Activated B cell treated with CpG ODN at 0.5 μM for 24 hours (primary cell): ENCODE data around the gene LRFN3. TPM values are rescaled to one million over a fixed set of nuclear protein-coding genes. Genes with fewer than 3 reads are reported as not detected.

Experiments
- ATAC-seq: fragments of 200-7000 bp; cut with Tn5 transposase; one replicate; pipeline ENCODE4 v1.10.0; 2021; ENCODE audit warnings: low read depth, mild to moderate bottlenecking, moderate library complexity
- CTCF ChIA-PET: fragments of 350-600 bp; sonication (Branson Sonifier 250); formaldehyde crosslinking; loops from one replicate; lab custom pipeline; 2021; ENCODE audit warnings: antibody characterized with exemption; lab: Charles Lee
- POLR2A ChIA-PET: fragments of 350-600 bp; sonication (Branson Sonifier 250); formaldehyde crosslinking; loops from one replicate; lab custom pipeline; 2021; ENCODE audit warnings: antibody characterized with exemption; lab: Charles Lee
- DNase-seq: peaks from one replicate; pipeline ENCODE4 v3.0.0; 2022
- H3K27ac Mint-ChIP-seq: one replicate; pipeline ENCODE4 v1.8.0; 2020; ENCODE audit warnings: mixed read lengths
- H3K27me3 Mint-ChIP-seq: one replicate; pipeline ENCODE4 v1.8.0; 2021; ENCODE audit warnings: mixed read lengths
- H3K36me3 Mint-ChIP-seq: one replicate; pipeline ENCODE4 v1.8.0; 2021; ENCODE audit warnings: low read depth, mixed read lengths
- H3K4me1 Mint-ChIP-seq: one replicate; pipeline ENCODE4 v1.8.0; 2021; ENCODE audit warnings: mixed read lengths
- H3K4me3 Mint-ChIP-seq: one replicate; pipeline ENCODE4 v1.8.0; 2020; ENCODE audit warnings: mild to moderate bottlenecking, mixed read lengths
- H3K9me3 Mint-ChIP-seq: one replicate; pipeline ENCODE4 v1.8.0; 2020; ENCODE audit warnings: mixed read lengths
- intact Hi-C: fragments of 100-400 bp; cut with micrococcal nuclease; formaldehyde crosslinking; loops from one replicate; pipeline ENCODE4 v1.15.1; 2024
- total RNA-seq: library from RNA; stranded (reverse); gene quantifications from 2 replicates; pipeline ENCODE4 v1.2.3, GENCODE V29; 2022
- TF ChIP-seq, protein P1 (sequence below): fragments of 200-600 bp; IDR thresholded peaks from one replicate; pipeline ENCODE4 v1.8.0; 2022; ENCODE audit warnings: antibody characterized with exemption, mild to moderate bottlenecking

Gene LRFN3
- total RNA-seq, 1 donor from 2014 or later = 1.8 TPM

DNA sequence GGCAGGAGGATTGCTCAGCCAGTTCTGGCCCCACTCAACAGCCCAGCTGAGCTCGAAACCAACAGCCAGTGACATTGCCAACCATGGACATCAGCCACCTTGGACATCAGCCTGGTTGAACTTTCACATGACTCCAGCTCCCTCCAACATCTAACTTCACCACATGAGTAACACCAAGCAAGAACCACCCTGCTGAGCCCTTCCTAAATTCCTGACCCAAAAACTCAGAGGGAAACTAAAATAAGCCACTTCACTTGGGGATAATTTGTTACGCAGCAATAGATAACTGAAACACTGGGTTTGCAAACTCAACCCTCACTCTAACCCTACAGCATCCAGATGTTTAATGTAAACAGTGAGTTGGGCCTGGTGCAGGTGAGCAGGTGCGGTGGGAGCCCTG, 10.7 kb upstream of the LRFN3 start:
- ChIA-PET POLR2A (no interaction called here), CTCF (interaction anchor here (2.2 kb wide), 1 partner anchor 42 kb away, joined by 10 read pairs; no protein-coding TSS in a partner anchor)
- H3K4me3 Mint-ChIP-seq = no peak overlapping the region
- H3K4me1 Mint-ChIP-seq = peaks cover 34% of the 10 kb centered on the region
- ATAC-seq (no peak), DNase-seq (no peak)
- intact Hi-C loops = no loop called here
- no peaks in the 10 kb centered on the region for H3K27me3 Mint-ChIP-seq
- no peak overlapping the region for H3K27ac Mint-ChIP-seq
- H3K9me3 Mint-ChIP-seq = peaks cover 4% of the 10 kb centered on the region
- TF ChIP-seq, protein P1, sequence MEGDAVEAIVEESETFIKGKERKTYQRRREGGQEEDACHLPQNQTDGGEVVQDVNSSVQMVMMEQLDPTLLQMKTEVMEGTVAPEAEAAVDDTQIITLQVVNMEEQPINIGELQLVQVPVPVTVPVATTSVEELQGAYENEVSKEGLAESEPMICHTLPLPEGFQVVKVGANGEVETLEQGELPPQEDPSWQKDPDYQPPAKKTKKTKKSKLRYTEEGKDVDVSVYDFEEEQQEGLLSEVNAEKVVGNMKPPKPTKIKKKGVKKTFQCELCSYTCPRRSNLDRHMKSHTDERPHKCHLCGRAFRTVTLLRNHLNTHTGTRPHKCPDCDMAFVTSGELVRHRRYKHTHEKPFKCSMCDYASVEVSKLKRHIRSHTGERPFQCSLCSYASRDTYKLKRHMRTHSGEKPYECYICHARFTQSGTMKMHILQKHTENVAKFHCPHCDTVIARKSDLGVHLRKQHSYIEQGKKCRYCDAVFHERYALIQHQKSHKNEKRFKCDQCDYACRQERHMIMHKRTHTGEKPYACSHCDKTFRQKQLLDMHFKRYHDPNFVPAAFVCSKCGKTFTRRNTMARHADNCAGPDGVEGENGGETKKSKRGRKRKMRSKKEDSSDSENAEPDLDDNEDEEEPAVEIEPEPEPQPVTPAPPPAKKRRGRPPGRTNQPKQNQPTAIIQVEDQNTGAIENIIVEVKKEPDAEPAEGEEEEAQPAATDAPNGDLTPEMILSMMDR = no peak
- peaks cover 2% of the 10 kb centered on the region for H3K36me3 Mint-ChIP-seq

DNA sequence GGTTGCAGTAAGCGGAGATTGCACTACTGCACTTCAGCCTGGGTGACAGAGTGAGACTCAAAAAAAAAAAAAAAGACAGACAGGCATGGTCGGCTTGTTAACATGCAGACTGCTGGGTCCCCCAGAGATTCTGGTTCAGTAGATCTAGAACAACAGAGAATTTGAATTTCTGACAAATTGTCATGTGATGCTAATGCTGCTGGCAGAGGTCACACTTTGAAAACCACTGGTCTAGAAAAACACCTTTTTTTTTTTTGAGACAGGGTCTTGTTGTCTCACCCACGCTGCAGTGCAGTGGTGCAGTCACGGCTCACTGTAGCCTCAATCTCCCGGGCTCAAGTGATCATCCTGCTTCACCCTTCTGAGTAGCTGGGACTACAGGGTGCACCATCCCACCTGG, 7.7 kb upstream of the LRFN3 start:
- Mint-ChIP-seq H3K4me1 (peaks cover 46% of the 10 kb centered on the region), H3K4me3 (peak overlapping the region; percentile 59), H3K27ac (peak overlapping the region; percentile 91), H3K36me3 (peaks cover 2% of the 10 kb centered on the region), H3K27me3 (no peaks in the 10 kb centered on the region), H3K9me3 (peaks cover 4% of the 10 kb centered on the region)
- DNase-seq (no peak), ATAC-seq (peak; percentile 35)
- CTCF ChIA-PET = interaction anchor here (2.2 kb wide), 1 partner anchor 46 kb away, joined by 14 read pairs; no protein-coding TSS in a partner anchor
- TF ChIP-seq, protein P1 = no peak
- POLR2A ChIA-PET = interaction anchor here (0.7 to 4.8 kb wide), 9 partner anchors 12 to 126 kb away, joined by 3 to 60 read pairs (median 9); partner anchors contain the start of genes HCST, NFKBID and THAP8
- intact Hi-C loops = loop anchor here (1.0 kb wide), 1 partner anchor 15 kb away; no protein-coding TSS in a partner anchor

DNA sequence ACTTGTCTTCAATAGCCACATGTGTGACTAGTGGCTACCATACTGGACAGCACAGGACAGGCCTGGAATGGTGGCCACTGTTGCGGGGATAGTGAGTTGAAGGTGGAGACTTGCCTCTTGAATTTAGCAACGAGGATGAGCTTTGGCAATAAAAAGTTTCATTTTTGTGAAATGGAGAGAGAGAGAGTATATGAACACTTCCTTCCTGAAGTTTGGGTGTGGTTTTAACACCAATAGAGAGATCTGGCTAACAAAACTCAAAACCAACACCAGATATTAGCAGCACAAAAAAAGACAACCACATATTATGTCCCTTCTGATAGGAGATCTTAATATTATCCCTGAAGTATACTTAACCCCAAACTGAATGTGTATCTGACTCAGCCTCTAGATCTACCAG, 6.3 kb upstream of the LRFN3 start:
- intact Hi-C loops = loop anchor here (2.0 to 10.0 kb wide), 2 partner anchors 185 kb away; partner anchors contain the start of genes OVOL3, POLR2I, PSENEN and TBCB
- no peak for ATAC-seq
- H3K36me3 Mint-ChIP-seq = peaks cover 2% of the 10 kb centered on the region
- POLR2A ChIA-PET = interaction anchor here (0.5 to 4.8 kb wide), 7 partner anchors 21 to 185 kb away, joined by 5 to 60 read pairs (median 10); partner anchors contain the start of genes HCST, NFKBID, PSENEN and U2AF1L4
- peak overlapping the region; percentile 87 for H3K27ac Mint-ChIP-seq
- peaks cover 46% of the 10 kb centered on the region for H3K4me1 Mint-ChIP-seq
- peak overlapping the region; percentile 48 for H3K4me3 Mint-ChIP-seq
- no peaks in the 10 kb centered on the region for H3K27me3 Mint-ChIP-seq
- no peak for DNase-seq
- CTCF ChIA-PET = interaction anchor here (2.2 kb wide), 1 partner anchor 48 kb away, joined by 14 read pairs; no protein-coding TSS in a partner anchor
- peaks cover 4% of the 10 kb centered on the region for H3K9me3 Mint-ChIP-seq
- TF ChIP-seq, protein P1 = no peak

DNA sequence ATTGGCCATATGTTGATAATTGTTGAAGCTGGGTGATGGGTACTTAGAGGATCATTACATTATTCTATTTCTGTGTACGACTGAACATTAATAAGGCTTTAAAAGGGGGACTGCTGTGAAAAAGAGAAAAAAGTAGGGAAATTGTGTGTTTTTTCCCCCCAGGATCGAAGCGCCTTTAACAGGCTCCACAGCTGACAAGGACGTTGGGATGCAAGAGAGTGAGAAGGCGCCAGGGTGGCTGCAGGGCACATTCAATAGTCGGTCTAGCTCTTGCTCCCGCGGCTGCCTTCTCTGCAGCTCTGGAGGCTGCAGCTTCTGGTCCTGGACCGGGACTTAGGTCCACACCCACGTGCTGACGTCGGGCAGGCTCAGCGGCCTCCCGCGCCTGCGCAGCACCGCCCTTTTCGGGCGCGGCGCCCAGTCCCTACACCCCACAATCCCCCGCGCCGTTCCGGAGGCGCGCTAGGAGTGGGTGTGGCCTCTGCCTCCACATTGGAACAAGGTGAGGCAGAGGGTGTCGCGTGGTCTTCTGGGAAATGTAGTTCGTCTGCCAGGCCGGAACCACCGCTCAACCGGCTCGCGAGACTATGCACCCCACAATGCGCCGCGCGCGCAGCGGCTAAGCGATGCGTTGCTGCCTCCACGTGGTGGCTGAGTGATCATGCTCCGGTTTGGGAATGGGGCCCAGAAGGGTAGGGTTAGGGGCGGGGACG, 4.9 kb upstream of the LRFN3 start:
- Mint-ChIP-seq H3K36me3 (no peaks in the 10 kb centered on the region), H3K27ac (peak overlapping the region; percentile 87), H3K27me3 (peaks cover 4% of the 10 kb centered on the region), H3K9me3 (no peaks in the 10 kb centered on the region), H3K4me1 (peaks cover 48% of the 10 kb centered on the region), H3K4me3 (peak overlapping the region; percentile 72)
- intact Hi-C loops = loop anchor here (1.0 to 10.0 kb wide), 11 partner anchors 32 to 386 kb away; partner anchors contain the start of genes ALKBH6, ARHGAP33, LIN37 and OVOL3
- peak; percentile 94 for ATAC-seq
- POLR2A ChIA-PET = interaction anchor here (0.6 to 4.8 kb wide), 16 partner anchors 18 to 284 kb away, joined by 3 to 60 read pairs (median 4); partner anchors contain the start of genes HCST, IGFLR1, LIN37 and NFKBID
- DNase-seq = peak; percentile 99
- TF ChIP-seq, protein P1 = no peak
- CTCF ChIA-PET = interaction anchor here (0.7 to 4.9 kb wide), 3 partner anchors 38 to 50 kb away, joined by 3 to 81 read pairs (median 3); no protein-coding TSS in a partner anchor
